B cell (primary cell): ENCODE results near the gene PRSS38.

Source experiments
- EZH2 ChIP-seq: IDR thresholded peaks from 2 replicates; pipeline ENCODE4 v1.6.1; 2012; ENCODE audit warnings: borderline replicate concordance, low read depth, mild to moderate bottlenecking, moderate library complexity, low read length; ENCODE audit not compliant: insufficient read depth, poor library complexity, severe bottlenecking
- TF ChIP-seq, protein P1 (sequence below): fragments of 200-600 bp; IDR thresholded peaks from one replicate; pipeline ENCODE4 v1.8.0; 2022; ENCODE audit warnings: antibody characterized with exemption, mild to moderate bottlenecking

DNA sequence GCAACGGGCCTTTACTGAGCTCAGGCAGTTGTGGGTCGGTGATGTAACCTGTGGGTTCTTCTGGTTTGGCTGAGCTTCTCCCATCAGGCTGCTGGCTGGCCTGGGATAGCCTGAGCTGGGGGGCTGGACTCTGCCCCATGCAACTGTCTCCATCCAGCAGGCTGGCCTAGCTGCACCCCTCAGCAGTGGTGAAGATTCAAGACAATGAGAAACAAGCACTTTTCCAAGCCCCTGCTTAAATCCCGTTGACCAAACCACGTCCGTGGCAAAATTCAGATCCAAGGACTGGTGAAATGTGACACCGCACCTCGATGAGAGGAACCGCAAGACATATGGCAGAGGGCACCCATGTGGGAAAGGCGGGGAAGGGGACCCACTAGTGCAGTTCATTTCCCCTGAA, 25.6 kb downstream of the PRSS38 start:
- TF ChIP-seq, protein P1, sequence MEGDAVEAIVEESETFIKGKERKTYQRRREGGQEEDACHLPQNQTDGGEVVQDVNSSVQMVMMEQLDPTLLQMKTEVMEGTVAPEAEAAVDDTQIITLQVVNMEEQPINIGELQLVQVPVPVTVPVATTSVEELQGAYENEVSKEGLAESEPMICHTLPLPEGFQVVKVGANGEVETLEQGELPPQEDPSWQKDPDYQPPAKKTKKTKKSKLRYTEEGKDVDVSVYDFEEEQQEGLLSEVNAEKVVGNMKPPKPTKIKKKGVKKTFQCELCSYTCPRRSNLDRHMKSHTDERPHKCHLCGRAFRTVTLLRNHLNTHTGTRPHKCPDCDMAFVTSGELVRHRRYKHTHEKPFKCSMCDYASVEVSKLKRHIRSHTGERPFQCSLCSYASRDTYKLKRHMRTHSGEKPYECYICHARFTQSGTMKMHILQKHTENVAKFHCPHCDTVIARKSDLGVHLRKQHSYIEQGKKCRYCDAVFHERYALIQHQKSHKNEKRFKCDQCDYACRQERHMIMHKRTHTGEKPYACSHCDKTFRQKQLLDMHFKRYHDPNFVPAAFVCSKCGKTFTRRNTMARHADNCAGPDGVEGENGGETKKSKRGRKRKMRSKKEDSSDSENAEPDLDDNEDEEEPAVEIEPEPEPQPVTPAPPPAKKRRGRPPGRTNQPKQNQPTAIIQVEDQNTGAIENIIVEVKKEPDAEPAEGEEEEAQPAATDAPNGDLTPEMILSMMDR: no peak
- no peak for TF ChIP-seq EZH2
